H4 (cell line): ENCODE data around the gene JDP2. TPM values are rescaled to one million over a fixed set of nuclear protein-coding genes. Genes with fewer than 3 reads are reported as not detected.

Source experiments
- DNase-seq: peaks from one replicate; pipeline ENCODE4 v3.0.0-alpha.2; 2015; ENCODE audit warnings: low spot score
- total RNA-seq: library from RNA; depleted of rRNA; stranded (reverse); fragments of >200 nt; shearing (Covaris generic); gene quantifications from 2 replicates; pipeline ENCODE4 v1.2.3, GENCODE V29; 2014

Gene JDP2
- total RNA-seq, 1 experiment from 2014 or later, result 31.9 TPM

GRCh38 chr14:75409316-75410205 is 18.3 kb upstream of the JDP2 start:
- no peak for DNase-seq

DNA sequence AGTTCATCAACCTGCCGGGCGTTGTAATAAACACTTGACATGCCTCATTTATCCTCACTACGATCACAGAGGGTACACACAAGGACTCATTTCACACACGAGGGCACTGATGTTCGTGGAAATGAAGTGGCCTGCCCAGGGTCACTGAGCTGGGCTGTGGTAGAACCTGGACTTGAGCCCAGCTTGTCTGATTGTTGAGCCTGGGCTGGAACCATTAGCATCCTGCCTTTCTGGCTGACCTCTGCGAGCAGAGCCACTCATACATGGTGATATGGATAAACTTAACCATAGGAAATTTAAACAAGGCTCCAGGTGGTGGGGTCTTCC is 16.6 kb upstream of the JDP2 start:
- no peak for DNase-seq

GRCh38 chr14:75413013-75413412 is 14.8 kb upstream of the JDP2 start:
- no peak for DNase-seq

DNA sequence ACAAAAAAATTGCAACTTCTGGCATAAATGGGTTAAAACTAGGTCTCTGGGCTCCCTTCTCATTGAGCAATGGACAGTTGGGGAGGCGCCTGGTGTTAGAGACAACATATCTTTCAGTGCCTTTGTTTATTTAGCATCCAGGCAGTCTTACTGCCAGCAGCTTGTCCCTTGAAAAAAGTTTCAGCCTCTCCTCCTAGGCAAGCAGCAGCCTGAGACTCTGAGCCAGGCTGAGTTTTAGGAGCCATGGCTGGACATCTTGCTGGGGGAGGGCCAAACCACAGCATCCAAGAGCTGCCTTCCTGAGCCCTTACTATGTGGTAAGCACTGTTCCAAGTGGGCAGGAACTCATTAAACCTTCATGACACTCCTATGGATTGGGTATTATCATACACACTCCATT is 10.1 kb upstream of the JDP2 start:
- DNase-seq, result peak; percentile 51

GRCh38 chr14:75418850-75419768 is 8.7 kb upstream of the JDP2 start:
- DNase-seq, result no peak

DNA sequence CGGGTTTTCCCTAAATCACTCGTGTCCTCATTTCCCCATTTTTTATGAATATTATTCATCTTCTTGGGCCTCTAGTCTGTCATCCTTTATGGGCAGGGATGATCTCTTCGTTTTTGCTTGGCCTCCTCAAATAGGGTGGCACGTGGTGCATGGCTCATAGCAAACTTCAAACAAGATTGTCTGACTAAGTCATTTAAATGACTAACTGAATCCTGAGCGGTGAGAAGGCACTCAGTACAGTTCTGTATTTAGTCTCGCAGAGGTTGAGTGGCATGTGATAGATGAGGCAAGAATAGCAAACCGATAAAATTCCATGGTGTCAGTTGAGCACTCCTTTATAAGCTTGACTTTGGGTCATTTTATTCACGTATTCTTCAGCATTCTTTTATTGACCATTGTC is 5.7 kb upstream of the JDP2 start:
- DNase-seq, result no peak

DNA sequence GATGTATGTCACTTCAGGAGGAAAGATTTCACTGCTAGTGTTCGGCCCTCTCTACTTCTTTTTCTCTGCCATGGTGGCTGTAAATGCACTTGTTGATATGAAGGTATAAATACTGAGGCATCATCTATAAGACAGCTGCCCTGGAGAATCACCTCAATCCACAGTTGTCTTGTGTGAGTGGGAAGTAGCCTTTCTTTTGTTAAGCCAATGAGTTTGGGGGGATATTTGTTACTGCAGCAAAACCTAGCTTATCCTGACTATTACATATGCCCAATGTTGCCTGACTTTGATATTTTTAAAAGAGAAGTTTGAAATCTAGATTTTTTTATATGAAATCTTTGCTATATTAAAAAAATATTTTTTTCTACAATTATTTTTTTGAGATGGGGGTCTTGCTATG is 3.3 kb upstream of the JDP2 start:
- no peak for DNase-seq

DNA sequence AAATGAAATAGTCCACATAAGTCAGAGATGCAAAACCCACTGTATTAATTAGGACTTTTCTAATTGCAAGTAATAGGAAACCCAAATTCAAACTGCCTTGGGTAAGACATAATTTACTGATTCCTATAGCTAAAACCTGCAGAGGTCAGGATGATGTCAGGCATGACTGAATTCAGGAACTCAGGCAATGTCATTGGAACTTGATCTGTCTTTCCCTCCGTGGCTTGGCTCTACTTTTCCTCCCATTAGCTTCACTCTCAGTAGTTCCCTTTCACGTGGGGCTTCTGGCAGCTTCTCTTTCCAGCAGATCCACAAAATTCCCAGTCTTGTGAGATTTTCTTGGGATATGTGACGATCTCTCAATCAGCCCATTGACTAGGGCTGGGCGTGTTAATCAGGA is 2.4 kb upstream of the JDP2 start:
- no peak for DNase-seq

DNA sequence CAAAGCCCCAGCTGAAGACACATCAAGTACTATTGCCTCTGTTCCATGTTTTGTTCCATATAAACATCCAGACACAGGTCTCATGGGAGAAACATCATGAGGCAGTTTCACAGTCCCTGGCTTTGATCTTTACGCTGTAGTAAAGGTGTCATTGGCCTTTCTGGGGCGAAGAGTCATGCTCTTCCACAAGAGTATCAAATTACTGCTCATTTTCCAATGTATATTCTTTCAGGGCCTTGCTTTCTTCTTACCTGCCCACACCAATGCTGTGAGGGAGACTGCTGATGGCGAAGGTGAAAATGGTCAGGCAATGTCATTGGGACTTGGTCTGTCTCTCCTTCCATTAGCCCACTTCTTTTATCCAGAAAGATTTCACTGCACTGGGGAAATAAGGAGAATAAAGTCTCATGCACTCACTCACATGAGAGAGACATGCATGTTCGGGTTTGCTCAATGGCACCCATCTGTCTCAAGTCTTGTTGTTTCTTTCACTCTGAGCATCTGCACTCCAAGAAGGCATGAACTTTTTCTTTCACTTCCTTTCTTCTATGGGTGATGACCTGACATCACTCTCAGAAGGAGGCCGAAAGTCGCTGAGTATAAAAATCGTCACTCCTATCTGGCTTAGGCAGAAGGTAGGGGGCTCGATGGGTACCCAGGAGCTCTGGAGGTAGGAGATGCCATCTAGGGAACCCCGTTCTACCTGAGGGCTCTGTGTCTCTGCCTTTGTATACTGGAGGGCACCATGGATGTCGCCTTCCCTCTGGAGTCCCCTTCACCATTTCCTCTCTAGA is 1.3 kb upstream of the JDP2 start:
- no peak for DNase-seq

DNA sequence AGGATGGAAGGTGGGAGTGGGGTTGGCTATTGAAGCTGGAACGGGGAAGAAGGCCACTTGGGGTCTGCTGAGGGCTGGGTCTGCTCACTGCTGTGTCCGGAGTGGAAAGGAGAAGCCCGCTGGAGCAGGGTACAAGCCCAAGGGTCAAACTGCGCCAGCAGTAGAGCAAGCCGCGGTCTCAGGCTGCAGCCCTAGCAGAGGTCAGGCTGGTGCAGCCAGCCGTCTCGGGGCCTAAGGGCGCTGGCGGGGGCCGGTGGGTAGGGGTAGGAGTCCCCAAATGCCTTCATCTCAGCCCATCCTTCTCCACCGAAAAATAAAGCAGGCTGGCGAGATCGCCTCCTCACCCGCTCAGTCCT is 718 bp upstream of the JDP2 start:
- no peak for DNase-seq

- DNase-seq, result no peak
These were observed 645 bp downstream of the JDP2 start for GRCh38 chr14:75428230-75429104.

DNA sequence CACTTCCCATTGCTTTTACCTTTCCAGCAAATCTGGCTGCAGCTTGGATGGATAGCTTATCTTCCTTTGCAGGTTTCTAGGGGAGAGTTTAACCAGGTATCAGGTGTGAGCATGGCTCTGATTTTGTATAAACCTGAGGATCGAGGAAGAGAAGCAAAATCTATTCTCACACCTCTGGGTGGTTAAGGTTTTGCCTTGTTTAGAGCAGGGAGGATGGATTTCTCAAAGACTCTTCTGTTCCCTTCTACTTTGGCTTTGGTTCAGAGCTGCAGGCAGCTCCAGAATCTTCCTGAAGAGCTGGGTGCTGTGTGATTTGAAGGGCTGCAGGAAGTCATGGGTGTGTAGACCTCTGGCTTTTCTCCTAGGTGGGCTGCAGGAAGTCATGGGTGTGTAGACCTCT is 1.7 kb downstream of the JDP2 start:
- no peak for DNase-seq

GRCh38 chr14:75430116-75430515 is 2.3 kb downstream of the JDP2 start:
- DNase-seq, result no peak

DNA sequence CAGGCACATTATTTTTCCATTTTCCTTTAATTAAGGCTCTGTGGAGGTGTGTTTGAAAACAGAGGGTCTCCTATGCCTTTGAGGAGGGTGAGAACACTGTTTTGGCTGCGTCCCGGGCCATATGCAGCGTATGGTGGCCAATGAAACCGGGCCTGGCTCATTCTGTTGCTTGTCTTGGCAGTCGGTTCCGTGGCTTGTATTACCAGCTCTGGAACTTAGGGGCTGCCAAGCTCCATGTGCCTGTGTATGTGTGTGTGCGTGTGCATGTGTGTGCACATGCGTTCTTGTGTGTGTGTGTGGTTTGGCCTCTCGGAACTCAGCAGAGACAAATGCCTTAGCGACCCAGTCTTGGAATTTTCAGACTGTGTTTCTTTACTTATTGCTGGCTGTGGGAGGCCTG is 2.7 kb downstream of the JDP2 start:
- no peak for DNase-seq

DNA sequence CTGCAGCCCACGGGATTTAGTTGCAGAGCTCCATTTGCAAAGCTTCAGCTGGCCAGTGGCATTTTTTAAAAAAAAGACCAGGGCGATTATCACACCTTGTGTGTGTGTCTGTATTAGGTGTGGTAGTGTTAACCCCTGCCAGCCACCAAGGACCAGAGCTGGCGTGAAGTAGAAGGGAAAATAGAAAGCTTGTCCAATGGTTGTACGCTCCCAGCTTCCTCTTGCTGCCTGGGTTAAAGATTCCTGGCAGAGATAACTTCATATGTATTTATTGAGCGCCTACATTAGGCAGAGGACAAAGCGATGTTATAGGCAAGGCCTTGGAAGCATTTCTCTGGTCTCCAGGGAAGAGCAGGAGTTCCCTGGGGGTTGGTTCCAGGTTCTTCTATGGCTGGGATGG is 3.2 kb downstream of the JDP2 start:
- no peak for DNase-seq

DNA sequence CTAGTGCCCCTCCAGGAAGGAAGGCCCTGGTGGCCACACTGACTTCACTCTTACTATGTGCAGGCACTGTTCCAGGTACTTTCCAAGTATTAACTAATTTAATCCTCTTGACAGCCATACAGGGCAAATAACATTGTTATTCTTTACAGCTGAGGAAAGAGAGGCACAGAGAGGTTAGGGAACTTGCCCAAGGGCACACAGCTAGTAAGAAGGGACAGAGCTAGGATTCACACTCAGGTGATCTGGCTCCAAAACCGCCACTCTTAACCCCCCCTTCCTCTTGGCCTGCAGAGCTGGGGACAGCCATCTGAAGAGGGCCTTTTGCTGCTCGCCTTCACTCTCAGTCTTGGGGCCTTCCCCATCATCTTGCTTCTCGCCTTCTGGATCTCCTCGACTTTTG is 4.0 kb downstream of the JDP2 start:
- DNase-seq, result no peak

DNA sequence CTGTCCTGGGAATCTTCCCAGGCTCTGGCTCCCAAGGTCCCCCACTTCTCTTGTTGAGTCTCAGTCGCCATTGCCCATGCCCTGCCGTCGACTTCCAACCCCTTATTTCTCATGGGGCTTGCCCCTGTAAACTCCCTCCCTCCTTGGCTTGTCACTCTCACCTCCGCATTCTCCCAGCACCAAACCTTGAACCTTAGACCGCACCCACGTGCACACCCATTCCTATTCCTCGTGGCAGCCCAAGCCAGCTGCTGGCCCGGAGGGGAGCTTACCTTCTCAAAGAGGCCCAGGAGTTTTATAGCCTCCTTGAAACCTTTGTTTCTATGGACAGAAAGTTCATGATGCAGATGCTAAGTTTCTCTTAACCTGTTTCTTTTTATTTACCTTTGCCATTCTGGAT is 4.6 kb downstream of the JDP2 start:
- DNase-seq, result no peak

GRCh38 chr14:75433631-75434071 is 5.8 kb downstream of the JDP2 start:
- DNase-seq, result no peak

- DNase-seq, result no peak
These were observed 6.5 kb downstream of the JDP2 start for GRCh38 chr14:75434138-75434889.

DNA sequence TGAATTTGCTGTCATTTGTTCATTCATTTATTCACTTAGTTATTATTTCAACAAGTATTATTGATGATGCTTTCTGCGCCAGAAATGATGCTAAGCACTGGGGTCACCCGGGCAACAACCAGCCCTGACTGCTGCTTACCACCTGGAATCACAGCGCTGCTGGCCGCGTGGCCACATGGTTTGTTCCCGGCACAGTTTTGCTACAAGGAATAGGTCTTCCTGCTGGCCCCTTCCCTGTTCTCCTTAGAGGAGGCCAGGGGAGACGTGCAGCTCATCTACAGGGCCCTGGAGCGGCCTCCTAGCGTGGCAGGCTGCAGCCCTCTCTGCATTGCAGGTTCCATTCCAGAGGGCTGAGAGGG is 7.0 kb downstream of the JDP2 start:
- no peak for DNase-seq

DNA sequence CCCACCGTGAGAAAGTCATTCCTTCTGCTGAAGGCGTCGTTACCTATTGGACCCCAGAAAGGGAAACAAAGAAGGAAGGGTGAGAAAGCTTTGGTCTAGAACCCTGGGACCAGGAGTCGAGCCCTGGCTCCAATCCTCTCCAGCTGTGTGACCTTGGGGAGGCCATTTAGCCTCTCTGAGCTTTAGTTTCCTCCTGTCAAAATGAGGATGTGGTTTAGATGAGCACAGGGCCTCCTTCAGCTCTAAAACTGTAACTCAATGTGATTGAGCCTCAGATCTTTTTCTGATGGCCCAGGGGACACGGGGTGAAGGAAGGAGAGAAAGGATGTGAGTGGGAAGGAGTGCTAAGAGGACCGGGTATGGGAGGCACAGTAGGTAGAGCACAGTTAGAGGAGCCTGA is 7.7 kb downstream of the JDP2 start:
- DNase-seq, result no peak
